CD4-positive, alpha-beta T cell treated with Interleukin-6 for 4 hours (primary cell): ENCODE measurements around the gene CASKIN1.

Source experiments
- DNase-seq: peaks from one replicate; pipeline ENCODE4 v3.0.0-alpha.2; 2020; ENCODE audit warnings: mixed read lengths

Gene CASKIN1

DNA sequence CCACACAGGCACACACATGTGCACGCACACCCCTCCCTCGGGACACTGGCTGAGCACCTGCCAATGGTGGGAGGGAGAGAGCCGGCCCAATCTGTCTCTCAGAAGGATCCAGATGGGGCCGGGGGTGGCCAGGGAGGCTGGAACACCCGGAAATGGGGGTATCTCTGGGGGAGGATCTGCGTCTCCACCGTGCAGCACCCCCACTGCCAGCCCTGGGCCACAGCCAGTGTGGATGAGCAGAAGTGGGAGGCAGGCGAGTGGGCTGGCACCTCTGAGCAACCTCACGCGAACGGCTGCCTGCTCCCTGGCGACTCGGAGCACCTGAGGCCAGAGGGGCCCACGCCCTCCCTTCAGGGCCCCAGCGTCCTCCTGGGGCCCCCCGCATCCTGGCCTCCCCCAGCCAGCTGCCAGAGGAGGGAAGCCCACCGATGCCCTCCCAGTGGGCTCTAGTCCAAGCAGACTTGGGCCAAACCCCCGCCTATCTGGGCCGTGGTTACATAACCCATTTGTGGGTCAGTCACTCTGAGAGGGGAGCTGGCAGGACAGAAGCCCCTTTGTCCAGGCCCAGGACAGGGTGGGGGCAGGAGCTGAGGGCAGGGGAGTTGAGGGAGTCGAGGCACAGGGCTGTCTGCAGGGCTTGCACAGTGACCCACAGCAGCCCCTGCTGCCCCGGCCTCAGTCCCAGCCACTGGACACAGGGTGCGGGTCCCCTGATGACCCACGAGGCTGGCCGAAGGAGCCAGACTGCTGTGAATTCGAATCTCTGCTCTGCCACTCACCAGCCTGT lies 5.6 kb downstream of the CASKIN1 start:
- no peak for DNase-seq

DNA sequence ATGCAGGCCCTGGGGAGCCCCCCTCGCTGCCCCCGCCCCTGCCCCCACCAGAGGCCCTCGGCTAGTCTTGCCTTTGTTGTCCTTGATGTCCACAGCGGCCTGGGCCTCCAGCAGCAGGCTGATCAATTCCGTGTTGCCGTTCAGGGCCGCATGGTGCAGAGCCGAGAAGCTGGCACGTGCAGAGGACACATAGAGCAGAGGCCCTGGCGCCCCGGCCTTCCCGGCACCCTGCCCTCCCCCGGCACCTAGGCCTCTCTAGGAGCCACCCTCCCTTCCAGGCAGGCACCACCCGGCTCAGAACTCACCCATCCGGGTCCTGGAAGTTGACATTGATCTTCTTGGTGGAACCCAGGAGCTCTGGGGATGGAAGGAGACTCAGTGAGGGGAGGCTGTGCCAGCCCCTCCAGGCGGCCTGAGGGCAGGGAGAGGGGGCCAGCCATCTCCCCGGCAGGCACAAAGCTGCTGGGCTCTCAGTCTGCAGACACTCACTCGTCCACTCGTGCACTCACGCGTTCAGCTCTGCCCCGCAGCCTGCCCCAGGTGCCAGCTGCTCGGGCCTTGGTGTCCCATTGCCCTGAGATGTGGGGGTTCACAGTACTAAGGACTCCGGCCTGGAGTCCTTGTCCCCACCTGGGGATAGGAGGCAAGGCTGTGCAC lies 6.3 kb downstream of the CASKIN1 start:
- no peak for DNase-seq

DNA sequence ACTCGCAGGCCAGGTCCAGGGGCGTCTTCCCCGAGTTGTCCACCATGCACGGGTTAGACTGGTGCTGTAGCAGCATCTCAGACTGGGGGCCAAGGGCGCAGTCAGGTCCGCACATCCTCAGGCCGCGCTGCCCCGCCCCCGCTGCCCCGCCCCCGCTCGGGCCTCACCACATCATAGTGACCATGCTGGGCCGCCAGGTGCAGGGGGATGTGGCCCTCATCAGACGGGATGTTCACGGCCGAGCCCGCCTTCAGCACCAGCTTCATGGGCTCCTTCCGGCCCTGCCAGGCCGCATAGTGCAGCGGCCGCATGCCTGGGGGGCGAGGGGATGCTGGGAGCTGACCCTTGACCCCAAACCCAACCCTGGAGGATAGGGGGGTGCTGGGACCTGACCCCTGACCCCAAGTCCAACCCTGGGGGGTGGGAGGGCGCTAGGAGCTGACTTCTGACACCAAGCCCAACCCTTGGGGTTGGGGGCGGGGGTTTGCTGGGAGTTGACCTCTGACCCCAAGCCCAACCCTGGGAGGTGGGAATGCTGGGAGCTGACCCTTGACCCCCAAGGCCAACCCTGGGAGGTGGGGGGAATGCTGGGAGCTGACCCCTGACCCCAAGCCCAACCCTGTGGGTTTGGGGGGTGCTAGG lies 7.0 kb downstream of the CASKIN1 start:
- no peak for DNase-seq

DNA sequence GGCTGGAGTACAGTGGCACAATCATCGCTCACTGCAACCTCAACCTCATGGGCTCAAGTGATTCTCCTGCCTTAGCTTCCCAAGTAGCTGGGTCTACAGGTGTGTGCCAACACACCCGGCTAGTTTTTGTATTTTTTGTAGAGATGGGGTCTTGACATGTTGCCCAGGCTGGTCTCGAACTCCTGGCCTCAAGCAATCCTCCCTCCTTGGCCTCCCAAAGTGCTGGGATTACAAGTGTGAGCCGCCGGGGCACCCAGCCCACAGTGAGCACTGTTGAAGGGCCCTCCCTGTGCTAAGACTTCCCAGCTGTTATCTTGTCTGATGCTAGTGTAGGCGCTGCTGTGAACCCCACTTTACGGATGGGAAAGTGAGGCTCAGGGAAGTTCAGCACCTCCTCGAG lies 8.0 kb downstream of the CASKIN1 start:
- no peak for DNase-seq

DNA sequence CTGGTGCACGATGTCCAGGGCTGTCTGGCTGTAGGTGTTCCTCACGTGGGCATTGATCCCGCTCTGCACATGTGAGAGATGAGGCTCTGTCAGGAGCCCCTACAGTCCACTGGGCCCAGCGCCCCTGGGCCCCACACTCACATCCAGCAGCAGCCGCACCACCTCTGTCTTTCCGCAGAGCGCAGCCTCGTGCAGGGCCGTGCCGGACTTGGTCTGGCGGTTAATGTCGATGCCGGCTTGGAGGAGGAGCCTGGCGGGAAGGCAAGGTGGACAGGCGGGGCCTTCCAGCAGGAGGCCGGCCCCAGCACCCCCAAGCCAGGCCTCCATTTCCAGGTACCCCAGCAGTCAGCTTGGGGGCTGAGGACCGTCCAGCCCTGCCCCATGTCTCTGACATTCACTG lies 9.2 kb downstream of the CASKIN1 start:
- DNase-seq = no peak

DNA sequence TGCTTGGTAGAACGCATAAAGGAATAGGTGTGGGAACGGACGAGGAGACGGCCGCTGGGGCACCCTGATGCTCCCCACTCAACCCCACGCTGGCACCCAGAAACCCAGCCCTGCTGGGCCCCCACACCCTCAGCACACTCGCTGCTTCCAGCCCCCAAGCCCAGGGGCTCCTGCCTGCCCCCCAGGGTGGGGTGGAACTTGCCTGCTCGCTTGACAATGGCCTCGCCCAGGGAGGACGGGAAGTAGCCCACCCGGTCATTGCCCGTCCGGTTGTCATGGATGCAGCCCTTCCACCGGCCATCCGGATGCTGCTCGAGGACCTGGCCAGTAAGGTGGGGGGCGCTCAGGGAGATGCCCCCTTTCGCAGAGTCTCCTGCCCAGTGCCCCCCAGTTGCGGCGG lies 9.9 kb downstream of the CASKIN1 start:
- no peak for DNase-seq

DNA sequence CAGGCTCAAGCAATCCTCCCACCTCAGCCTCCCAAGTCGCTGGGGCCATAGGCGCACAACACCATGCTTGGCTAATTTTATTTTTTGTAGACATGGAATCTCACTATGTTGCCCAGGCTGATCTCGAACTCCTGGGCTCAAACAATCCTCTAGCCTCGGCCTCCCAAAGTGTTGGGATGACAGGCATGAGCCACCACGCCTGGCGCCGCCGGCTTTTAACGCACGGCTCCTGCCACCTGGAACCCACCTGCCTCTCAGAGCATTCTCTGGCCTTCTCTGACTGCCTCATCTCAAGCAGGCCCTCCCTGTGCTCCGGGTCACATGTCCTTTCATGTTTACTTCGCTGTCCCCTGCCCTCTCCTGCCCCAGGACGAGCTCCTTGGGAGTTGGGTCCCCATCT lies 10.3 kb downstream of the CASKIN1 start:
- DNase-seq = no peak

DNA sequence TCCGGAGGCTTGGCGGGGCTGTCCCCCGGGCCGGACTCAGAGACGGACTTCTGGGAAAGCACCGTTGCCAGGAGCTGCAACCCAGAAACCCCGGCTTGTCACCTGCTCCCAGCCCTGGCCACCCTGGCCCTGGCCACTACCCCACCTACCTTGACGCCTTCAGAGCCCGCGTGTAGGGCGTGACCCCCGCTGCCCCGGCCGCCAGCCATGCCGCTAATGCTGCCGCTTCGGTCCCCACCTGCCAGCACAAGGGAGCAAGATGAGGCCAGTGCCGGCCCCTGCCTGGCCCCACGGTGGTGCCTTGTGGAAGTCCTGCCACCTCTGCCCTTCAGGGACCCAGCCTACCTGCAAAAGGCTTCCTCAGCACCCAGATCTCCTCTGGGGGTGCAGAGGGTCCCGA lies 11.4 kb downstream of the CASKIN1 start:
- no peak for DNase-seq

DNA sequence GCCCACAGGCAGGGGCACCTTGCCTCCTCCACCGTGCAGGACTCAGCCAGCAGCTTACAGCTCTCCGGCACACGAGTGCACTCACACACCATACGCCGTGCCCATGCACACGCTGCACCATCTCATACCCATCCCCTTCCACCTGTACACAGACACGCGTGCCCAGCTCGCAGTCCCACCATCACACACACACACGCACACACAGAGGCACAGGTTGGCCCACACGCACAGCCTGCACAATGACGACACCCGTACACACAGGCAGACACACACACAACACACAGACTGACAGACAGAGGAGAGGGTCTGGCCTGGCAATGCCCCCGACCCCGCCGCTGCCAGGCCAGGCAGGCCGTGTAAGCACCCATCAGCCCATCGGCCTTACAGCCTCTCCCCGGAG lies 12.1 kb downstream of the CASKIN1 start:
- no peak for DNase-seq

DNA sequence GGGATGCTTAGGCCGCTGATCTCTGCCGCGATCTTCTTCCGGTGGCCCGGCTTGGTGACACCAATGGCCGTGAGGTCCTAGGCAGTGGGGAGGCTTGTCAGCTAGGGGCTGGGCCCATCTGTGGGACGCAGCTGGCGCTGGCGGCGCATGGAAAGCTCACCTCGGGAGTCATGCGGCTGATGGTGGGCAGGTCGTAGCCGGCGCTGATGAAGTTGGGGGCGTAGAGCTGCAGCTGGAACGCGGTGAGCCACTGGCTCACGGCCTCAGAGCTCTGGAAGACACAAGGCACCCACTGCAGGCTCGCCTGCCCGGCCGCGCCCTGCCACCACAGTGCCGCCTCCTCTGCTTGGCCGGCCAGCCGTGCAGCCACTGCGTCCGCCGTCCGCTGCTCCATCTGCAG lies 12.7 kb downstream of the CASKIN1 start:
- no peak for DNase-seq

DNA sequence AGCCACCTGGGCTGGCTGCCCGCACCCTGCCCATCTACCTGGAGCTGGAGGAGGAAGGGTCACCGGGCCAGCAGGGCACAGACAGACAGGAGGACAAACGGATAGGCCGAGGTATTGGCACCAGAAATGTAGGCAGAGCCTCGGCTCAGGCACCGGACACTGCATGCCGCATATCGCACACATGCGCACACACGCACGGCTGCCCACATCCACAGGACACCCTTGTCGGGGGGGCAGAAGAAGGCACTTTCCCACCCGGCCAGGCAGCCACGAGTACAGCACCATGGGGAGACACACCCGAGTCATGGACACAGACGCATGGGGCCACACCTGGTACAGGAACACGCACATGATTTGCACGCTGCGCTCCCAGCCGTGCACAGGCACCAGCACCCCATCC lies 14.5 kb downstream of the CASKIN1 start:
- no peak for DNase-seq

DNA sequence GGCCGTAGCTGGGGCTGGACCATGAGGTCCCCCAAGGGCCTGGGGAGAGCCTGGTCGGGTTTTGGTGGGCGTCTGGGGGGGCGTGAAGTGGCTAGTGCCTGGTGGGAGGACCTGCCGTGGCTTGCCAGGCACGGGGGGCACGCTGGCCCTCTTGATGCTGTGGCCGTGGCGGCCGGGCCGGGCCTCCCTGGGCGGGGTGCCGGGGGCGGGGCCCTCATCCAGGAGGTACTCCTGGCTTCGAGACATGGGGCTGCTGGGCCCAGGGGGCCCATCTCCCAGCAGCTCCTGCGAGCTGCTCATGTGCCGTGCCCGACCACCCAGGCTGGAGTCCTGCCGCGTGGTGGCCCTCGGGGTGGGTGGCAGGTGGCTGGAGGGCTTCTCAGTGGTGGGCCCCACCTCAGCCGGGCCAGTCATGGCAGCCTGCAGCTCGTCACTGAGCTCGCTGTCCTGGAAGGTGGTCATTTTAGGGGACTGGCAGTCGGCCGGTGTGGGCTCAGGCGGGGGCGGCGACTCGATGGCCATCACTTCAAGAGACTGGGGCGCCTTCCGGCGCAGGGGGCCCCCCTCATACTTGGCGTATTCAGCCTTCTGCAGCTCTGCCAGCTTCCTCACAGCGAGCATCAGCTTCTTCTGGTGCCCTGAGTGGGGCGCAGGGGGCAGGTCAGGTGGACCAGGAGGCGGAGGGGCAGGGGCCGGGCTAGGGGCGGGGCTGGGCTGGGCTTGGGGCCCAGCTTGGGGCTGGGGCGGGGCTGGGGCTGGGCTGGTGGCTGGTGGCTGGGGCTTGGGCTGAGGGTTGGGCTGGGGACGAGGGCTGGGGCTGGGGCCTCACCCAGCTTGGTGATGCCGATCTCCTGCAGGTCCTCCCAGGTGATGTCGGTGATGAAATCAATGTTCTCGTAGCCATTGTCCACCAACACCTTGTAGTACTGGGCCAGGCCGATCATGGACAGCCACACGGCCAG lies 15.2 kb downstream of the CASKIN1 start:
- no peak for DNase-seq

DNA sequence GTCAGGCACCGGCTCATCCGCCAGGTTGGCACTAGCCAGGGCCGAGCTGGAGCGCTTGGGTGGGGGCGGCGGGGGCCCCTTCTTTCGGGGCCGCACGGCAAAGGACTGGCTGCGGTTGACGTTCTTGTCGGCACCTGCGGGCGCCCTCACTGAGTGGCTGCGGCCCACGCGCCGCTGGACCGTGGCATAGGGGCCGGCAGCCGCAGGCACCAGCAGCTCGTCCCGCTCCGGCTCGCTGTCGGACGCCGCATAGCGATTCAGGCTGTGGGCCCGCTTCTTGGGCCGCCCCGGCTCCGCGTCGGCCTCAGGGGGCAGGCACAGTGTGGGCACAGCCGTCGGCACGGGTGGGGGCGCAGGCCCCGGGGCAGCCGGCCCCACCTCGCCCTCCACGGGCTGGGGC lies 15.9 kb downstream of the CASKIN1 start:
- DNase-seq = no peak

DNA sequence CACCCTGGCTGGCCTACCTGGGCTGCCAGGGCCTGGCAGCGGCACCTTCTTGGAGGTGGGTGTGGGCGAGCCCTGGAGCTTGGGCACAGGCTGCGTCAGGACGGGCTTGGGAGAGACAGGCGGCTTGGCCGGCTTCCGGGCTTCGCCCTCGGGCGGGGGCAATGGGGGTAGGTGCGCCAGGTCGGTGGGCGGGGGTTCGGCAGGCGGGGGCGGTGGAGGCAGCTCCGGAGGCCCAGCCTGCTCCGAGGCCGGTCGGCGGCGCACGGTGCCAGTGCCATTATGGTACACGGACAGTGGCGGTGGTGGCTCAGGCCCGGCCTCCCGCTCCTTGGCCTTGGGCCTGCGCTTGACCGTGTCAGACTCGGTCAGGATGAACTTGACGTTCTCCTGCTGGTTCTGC lies 16.8 kb downstream of the CASKIN1 start:
- no peak for DNase-seq

DNA sequence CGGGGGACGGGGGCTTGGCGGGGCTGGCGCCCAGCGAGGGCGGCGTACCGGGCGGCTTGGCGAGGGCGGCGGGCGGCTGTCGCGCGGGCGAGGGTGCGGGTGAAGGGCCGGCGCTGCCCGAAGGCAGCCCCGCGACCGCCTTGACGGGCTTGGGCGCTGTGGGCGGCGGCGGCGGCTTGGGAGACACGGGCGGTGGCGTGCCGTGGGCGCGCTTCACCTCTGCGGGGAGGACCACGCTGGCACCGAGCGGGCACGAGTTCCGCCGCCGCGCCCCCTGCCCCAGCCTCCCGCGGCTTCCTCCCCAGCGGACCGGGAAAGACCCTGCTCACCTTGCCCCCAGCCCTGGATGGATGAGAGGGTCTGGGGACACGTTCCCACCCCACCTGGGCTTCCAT lies 17.3 kb downstream of the CASKIN1 start:
- no peak for DNase-seq

DNA sequence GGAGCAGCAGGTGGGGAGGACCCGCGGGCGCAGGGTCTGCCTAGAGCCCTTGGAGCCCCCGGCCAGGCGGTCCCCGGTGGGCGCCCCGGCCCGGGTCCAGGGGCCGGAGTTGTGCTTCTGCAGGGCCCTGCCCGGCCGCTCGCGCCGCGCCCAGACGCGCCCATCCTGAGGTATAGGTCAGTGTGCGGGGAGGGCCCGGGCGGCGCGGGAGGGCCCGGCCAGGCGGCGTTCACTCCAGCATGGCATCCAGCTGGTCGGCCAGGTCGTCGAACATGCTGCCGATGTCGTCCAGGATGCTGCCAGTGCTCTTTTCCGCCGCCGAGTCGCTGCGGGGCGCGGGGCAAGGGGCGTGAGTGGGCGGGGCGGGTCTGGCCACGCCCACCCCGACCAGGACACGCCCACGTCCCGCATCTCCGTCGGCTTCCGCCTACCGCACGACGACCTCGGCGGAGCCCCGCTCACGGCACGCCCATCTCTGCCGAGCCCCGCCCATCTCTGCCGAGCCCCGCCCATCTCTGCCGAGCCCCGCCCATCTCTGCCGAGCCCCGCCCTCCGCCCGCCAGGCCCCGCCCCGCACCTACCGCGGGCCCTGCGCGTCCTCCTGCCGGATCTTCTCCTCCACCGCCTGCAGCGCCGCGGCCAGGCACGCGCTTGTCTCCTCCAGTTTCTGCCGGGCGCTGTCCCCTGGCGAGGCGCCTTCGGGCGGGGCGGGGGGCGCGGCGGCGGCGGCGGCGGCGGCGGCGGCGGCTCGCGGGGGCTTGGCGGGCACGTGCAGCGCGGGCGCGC lies 17.9 kb downstream of the CASKIN1 start:
- peak; percentile 26 for DNase-seq

DNA sequence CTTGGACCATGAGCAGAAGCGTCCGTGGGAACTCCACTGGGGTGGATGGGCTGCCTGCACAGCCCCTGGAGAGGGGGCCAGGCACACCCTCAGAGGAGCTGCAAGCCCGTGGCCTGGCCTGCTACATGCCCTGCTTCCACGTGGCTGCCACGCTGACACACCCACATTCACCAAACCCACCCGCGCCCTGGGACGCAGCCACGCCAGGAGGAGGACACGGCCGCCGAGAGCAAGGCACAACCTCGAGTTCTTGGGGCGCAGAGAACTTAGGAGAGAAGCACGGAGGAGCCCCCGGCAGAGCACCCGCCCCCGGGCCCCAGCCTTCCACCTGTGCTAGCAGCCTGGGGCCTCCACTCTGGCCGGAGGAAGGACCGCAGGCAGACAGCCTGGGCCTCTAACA lies 18.8 kb downstream of the CASKIN1 start:
- DNase-seq = no peak

DNA sequence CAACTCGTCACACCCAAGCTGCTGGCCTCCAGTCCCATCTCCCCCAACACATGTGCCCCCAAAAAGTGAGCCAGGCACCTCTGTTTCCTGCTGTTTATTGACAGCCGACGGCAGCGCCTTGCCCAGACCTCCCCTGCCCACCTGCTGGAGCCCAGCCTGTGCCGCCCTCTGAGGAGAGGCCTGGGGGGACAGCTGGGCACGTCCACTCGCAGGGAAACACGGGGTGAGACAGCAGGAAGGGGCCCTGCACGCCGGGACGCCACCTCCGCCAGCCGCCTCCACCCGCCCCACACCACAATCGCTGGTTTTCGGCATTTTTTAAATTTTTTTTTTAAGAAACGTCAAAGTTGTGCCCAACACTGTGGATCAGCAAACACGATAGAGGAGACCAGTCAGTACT lies 19.3 kb downstream of the CASKIN1 start:
- DNase-seq = no peak

DNA sequence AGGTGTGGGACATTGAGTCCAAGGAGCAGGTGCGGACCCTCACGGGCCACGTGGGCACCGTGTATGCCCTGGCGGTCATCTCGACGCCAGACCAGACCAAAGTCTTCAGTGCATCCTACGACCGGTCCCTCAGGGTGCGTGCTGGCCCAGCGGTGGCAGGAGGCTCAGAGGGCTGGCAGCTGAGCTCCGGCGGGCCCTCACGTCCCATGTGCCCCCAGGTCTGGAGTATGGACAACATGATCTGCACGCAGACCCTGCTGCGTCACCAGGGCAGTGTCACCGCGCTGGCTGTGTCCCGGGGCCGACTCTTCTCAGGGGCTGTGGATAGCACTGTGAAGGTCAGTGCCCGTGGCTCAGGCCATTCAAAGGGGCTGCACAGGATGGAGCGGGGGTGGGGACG lies 20.4 kb downstream of the CASKIN1 start:
- no peak for DNase-seq

DNA sequence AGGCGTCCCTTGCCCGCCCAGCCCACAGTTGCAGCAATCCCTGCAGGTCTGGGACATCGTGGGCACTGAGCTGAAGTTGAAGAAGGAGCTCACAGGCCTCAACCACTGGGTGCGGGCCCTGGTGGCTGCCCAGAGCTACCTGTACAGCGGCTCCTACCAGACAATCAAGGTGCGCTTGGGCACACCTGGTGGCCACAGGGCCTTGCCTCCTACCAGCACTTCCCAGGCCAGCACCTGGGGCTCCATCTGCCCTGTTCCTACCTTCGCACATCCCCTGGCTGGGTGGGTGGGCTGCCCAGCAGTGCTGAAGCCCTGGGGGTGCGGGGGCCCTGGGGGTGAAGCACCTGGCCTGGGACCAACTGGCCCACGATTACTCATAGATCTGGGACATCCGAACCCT lies 21.0 kb downstream of the CASKIN1 start:
- no peak for DNase-seq

DNA sequence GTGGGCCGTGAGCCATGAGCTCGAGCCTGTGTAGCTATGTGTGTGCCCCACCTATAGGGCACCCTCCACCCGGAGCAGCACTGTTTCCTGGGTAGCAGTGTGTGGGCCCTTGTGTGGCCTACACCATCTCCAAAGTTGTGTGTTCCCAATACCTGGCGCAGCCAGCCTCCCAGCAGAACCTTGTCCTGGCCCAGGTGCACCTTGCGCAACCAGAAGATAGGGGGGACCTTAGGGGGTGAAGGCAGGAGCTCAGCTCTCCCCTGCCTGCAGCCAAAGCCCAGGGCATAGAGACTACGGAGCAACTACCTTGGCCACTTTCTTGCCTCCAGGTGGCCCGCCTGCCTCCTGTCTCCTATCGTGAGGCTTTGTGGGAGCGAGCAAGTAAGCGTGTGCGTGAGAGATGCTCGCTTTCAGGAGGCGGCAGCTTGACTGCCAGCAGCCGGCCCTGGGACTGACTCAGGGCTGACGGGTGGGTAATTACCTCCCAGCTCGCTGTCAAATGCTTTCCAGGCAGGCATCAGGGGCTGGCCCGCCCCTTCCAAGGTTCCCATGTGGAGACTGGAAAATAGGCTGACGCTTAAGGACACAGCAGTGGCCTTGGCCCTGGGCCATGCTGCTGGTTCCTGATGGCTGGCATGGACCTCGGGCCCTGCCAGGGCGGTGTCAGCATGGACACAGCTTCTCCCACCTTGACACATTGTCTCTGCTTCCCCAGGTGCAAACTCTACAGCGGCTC lies 21.8 kb downstream of the CASKIN1 start:
- no peak for DNase-seq

DNA sequence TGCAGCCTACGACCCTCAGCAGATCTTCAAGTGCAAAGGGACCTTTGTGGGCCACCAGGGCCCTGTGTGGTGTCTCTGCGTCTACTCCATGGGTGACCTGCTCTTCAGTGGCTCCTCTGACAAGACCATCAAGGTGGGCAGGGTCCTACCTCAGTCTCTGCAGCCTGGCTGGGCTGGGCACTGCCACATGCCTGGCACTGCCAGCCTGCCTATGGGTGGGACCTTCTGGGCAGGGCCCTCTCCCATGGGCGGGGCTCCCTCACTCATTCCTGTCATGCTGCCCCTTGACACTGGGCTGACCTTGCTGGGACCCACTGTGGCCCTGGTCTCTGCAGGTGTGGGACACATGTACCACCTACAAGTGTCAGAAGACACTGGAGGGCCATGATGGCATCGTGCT lies 22.5 kb downstream of the CASKIN1 start:
- DNase-seq = no peak
